Measurements from ENCODE around the gene IGDCC3.
"Not testable (repeated sequence)": the region's sequence is repeated elsewhere in the genome, so short reads cannot be mapped to it uniquely, and the experiment has no call there.

Gene IGDCC3

GRCh38 chr15:65409036-65409631 lies 31.3 kb upstream of the IGDCC3 start:
- DNase-seq: peak; percentile 91
- in situ Hi-C loops (cut with HindIII; ENCODE audit: low pct_ligation_motif_present, low pct_unique_long_range_greater_than_20kb, low sequenced_read_pairs): no loop called here

- in situ Hi-C loops (cut with HindIII; ENCODE audit: low pct_ligation_motif_present, low pct_unique_long_range_greater_than_20kb, low sequenced_read_pairs): no loop called here
- DNase-seq: peak; percentile 40
These were observed 30.7 kb upstream of the IGDCC3 start for GRCh38 chr15:65408324-65409035.

GRCh38 chr15:65406424-65407000 lies 28.7 kb upstream of the IGDCC3 start:
- DNase-seq: no peak
- in situ Hi-C loops (cut with HindIII; ENCODE audit: low pct_ligation_motif_present, low pct_unique_long_range_greater_than_20kb, low sequenced_read_pairs): no loop called here

- DNase-seq: no peak
- in situ Hi-C loops (cut with HindIII; ENCODE audit: low pct_ligation_motif_present, low pct_unique_long_range_greater_than_20kb, low sequenced_read_pairs): no loop called here
These were observed 28.1 kb upstream of the IGDCC3 start for GRCh38 chr15:65405791-65406423.

- DNase-seq: no peak
- in situ Hi-C loops (cut with HindIII; ENCODE audit: low pct_ligation_motif_present, low pct_unique_long_range_greater_than_20kb, low sequenced_read_pairs): no loop called here
These were observed 26.5 kb upstream of the IGDCC3 start for GRCh38 chr15:65404186-65404872.

- DNase-seq: no peak
- in situ Hi-C loops (cut with HindIII; ENCODE audit: low pct_ligation_motif_present, low pct_unique_long_range_greater_than_20kb, low sequenced_read_pairs): no loop called here
These were observed 25.2 kb upstream of the IGDCC3 start for GRCh38 chr15:65402961-65403360.

- no peak for DNase-seq
- in situ Hi-C loops (cut with HindIII; ENCODE audit: low pct_ligation_motif_present, low pct_unique_long_range_greater_than_20kb, low sequenced_read_pairs): no loop called here
These were observed 23.9 kb upstream of the IGDCC3 start for GRCh38 chr15:65401611-65402240.

GRCh38 chr15:65400760-65401610 lies 23.2 kb upstream of the IGDCC3 start:
- in situ Hi-C loops (cut with HindIII; ENCODE audit: low pct_ligation_motif_present, low pct_unique_long_range_greater_than_20kb, low sequenced_read_pairs): no loop called here
- peak; percentile 73 for DNase-seq

GRCh38 chr15:65399997-65400396 lies 22.2 kb upstream of the IGDCC3 start:
- no peak for DNase-seq
- in situ Hi-C loops (cut with HindIII; ENCODE audit: low pct_ligation_motif_present, low pct_unique_long_range_greater_than_20kb, low sequenced_read_pairs): no loop called here

GRCh38 chr15:65399001-65399706 lies 21.4 kb upstream of the IGDCC3 start:
- DNase-seq: no peak
- in situ Hi-C loops (cut with HindIII; ENCODE audit: low pct_ligation_motif_present, low pct_unique_long_range_greater_than_20kb, low sequenced_read_pairs): no loop called here

GRCh38 chr15:65398486-65398885 lies 20.7 kb upstream of the IGDCC3 start:
- DNase-seq; in situ Hi-C loops (cut with HindIII; ENCODE audit: low pct_ligation_motif_present, low pct_unique_long_range_greater_than_20kb, low sequenced_read_pairs): not testable (repeated sequence)

GRCh38 chr15:65396965-65397317 lies 19.1 kb upstream of the IGDCC3 start:
- no peak for DNase-seq
- in situ Hi-C loops (cut with HindIII; ENCODE audit: low pct_ligation_motif_present, low pct_unique_long_range_greater_than_20kb, low sequenced_read_pairs): no loop called here

GRCh38 chr15:65396283-65396964 lies 18.6 kb upstream of the IGDCC3 start:
- in situ Hi-C loops (cut with HindIII; ENCODE audit: low pct_ligation_motif_present, low pct_unique_long_range_greater_than_20kb, low sequenced_read_pairs): no loop called here
- no peak for DNase-seq

GRCh38 chr15:65395567-65396202 lies 17.9 kb upstream of the IGDCC3 start:
- DNase-seq: no peak
- in situ Hi-C loops (cut with HindIII; ENCODE audit: low pct_ligation_motif_present, low pct_unique_long_range_greater_than_20kb, low sequenced_read_pairs): no loop called here

- in situ Hi-C loops (cut with HindIII; ENCODE audit: low pct_ligation_motif_present, low pct_unique_long_range_greater_than_20kb, low sequenced_read_pairs): no loop called here
These were observed 17.1 kb upstream of the IGDCC3 start for GRCh38 chr15:65394936-65395335.

GRCh38 chr15:65394280-65394789 lies 16.5 kb upstream of the IGDCC3 start:
- in situ Hi-C loops (cut with HindIII; ENCODE audit: low pct_ligation_motif_present, low pct_unique_long_range_greater_than_20kb, low sequenced_read_pairs): no loop called here
- DNase-seq: no peak

More at GRCh38 chr15:65394936-65395335, 17.1 kb upstream of the IGDCC3 start:
- DNase-seq: no peak

Data from ACHN (cell line).